ENCODE measurements around the gene MYO18A.

MYO18A gene

DNA sequence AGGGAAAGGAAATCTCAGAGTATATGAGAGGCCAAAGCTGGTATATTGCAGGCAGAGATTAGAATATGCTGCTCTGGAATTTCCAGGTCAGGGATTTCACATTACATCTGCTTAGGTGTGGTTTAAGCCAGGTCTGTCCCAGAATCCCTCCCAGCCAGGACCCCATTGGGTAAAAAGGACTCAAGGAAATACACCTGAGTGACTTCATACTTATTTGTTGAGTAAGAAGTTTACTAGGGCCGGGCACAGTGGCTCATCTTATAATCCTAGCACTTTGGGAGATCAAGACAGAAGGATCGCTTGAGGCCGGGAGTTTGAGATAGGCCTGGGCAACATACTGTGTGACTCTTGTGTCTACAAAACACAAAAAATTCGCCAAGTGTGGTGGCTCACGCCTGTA is 130.0 kb downstream of the MYO18A start:
- TF ChIP-seq, protein P1, sequence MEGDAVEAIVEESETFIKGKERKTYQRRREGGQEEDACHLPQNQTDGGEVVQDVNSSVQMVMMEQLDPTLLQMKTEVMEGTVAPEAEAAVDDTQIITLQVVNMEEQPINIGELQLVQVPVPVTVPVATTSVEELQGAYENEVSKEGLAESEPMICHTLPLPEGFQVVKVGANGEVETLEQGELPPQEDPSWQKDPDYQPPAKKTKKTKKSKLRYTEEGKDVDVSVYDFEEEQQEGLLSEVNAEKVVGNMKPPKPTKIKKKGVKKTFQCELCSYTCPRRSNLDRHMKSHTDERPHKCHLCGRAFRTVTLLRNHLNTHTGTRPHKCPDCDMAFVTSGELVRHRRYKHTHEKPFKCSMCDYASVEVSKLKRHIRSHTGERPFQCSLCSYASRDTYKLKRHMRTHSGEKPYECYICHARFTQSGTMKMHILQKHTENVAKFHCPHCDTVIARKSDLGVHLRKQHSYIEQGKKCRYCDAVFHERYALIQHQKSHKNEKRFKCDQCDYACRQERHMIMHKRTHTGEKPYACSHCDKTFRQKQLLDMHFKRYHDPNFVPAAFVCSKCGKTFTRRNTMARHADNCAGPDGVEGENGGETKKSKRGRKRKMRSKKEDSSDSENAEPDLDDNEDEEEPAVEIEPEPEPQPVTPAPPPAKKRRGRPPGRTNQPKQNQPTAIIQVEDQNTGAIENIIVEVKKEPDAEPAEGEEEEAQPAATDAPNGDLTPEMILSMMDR (conservative IDR thresholded peaks at IDR 0.05), result no peak
- no peak overlapping the region for H3K27ac ChIP-seq

DNA sequence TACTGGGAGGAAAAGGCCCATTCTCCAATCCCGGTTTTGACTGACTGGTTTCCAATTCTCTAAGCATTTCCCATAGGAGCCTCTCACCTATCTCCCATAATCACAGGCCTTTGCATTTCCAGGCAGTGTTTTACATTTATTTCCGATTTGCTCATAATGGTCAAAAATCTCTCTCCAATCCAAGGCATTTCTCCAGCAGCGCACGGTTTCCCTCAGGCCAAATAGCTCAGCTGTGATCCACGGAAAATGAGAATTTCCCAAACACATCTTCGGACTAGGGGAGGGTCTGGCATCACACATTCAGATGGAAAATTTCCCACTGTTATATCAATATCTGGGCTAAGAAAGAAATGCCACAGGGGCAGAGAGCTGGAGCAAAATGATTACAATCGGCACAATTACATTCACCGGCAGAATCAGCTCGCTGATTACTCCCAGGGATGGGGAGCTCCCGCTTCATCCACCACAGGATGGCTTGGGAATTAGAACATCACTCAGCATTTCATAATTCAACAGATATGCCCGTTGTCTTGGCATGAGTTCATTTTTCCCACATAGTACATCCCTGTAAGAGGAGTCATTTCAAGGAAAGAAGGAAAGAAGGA is 130.6 kb downstream of the MYO18A start:
- no peak overlapping the region for H3K27ac ChIP-seq
- TF ChIP-seq, protein P1 (conservative IDR thresholded peaks at IDR 0.05), result no peak

DNA sequence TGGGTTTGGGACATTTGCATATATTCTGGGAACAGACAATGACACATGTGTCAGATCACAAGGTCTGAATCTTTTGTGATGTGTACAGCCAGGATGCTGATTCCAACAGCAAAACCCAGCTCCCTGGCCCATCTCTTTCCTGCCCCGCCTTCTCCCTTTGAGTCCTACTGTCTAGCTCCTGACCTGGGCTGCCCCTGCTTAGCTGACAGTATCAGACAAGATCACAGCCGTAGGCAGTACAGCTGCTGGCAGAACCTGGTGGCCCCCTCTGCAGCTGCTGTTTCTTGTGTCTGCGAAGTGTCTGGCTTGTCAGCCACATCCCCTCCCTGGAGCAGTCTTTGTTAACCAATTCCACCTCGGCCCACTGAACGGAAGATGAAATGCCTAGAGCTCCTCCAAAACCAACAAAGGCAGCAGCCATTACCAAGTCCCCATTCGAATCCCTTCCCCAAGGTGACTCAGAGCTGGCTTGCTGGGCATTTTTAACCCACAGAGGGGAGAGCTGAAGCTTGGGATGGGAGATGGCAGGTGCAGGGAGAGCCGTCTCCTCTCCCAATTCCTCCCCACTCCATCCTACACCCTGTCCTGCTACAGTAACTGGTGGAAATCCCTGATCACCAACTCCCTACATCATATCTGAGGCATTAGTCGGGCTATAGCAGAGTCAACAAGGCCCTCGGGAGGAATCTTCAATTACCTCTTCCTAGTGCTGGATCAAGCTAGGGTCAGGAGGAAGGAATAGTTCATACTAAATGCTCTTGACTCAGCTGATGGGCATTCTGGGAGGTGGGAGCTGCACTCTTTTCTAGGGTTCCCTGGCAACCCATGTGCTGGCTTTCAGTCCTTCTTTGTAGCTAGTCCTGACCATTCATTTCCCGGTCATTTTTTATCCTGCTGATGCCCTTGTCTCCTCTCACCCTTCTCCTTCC is 131.5 kb downstream of the MYO18A start:
- TF ChIP-seq, protein P1 (conservative IDR thresholded peaks at IDR 0.05), result no peak
- H3K27ac ChIP-seq, result no peak overlapping the region

DNA sequence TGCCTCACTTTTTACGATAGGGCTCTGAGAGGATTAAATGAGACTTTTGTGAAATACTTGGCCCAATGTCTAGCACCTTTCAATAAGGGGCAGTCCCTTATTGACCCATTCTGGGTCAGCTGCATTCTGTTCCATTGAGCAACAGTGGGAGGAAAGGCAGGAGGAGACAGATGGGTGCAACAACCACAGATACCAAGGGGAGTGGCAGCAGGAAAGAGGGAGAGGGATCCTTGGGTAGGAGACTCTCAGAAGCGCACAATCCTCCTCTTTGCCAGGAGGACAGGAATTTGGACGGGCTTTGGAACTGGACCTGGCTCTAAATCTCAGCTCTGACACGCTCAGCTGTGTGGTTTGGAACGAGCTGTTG is 133.7 kb downstream of the MYO18A start:
- TF ChIP-seq, protein P1 (conservative IDR thresholded peaks at IDR 0.05), result no peak
- no peak overlapping the region for H3K27ac ChIP-seq

DNA sequence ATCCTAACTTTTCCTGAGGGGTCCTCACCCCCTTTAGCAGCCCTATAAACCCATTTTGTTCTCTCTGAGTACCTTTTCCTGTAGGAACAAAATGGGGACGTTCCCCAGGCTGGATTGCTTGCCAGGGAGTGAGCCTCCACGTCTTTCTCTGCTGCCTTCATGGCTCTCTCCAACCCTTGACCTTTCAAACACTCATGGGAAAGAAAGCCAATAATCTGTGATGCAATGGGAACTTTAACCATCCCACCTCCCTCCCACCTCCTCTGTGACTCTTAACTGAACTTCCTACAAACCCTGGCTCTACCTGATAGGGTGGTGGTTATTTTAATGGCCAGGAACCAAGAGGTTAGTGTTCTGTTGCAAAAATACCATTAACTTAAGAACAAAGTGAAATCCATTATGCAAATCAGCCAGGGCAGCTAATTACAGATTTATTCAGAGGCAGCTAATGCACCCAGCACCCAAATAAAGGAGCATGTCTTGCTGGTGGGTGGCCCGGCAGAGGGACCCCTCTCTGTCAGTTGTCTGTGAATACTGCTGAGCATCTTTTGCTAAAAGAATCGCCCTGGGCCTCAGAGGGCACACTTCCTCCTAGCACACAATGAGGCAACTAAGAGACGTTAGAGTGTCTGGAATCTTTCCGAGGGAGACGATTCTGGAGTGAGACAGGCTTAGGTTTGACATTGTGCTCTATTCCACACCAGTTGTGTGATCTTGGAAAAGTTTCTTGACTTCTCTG is 134.3 kb downstream of the MYO18A start:
- no peak overlapping the region for H3K27ac ChIP-seq
- TF ChIP-seq, protein P1 (conservative IDR thresholded peaks at IDR 0.05), result no peak

DNA sequence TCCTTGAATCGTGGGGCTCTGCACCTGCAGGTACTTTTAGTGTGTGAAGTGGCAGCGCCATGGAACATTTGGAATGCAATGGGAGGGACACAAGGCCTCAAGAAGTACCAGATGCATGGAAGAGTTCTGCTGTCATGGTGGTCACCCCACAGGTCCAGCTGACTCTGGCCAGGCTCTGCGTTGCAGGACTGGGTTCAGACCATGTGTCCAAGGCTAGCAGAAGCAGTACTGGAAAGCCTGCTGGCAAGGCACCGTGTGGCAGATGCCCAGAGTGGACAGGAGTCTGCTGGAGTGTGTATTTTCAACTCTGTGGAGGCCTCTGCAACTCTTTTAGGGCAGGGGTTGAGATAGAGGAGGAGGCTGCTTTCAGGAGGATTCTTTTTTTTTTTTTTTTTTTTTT is 135.2 kb downstream of the MYO18A start:
- TF ChIP-seq, protein P1 (conservative IDR thresholded peaks at IDR 0.05), result no peak
- H3K27ac ChIP-seq, result no peak overlapping the region

DNA sequence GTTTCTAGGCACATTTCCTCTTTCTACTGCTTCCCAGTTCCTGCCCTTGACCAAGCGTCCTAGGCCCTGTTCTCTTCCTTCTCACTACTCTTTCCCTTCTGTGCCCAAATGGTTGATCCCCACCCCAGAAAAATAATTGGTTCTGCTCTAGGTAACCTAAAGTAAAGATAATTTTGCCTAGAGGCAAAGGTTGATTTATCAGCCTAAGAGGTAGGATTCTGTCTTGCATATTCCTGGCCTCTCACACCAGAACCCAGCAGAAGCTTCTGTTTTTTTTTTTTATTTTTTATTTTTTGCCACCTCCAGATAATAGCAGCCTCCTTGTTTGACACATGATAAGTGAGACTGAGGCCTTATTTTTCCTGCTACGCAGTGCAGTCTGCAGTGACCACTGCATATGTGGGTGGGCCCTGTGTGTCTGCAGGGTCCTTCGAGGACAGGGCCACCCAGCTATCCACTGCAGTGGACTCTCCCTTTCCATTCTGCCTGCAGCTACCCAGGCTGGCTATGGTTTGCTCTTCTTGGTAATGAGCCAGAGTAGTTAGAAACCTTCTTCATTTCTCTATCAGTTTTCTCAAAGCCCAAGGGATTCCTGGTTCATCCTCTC is 136.6 kb downstream of the MYO18A start:
- no peak overlapping the region for H3K27ac ChIP-seq

More for the DNA sequence above, 136.6 kb downstream of the MYO18A start:
- TF ChIP-seq, protein P1 (conservative IDR thresholded peaks at IDR 0.05), result no peak
